Tibial nerve (tissue), 4 donors: ENCODE results near the gene AQP12B.

Experiments used
- CTCF ChIP-seq, 5 experiments: fragments of 200-600 bp in 3 of 5; fragments of 450-650 bp in 2 of 5; sonication (generic) in 3 of 5; IDR thresholded peaks; one replicate each; pipeline ENCODE4 v1.5.1; 2016 to 2019; ENCODE audit warnings: antibody characterized with exemption in 5 of 5, mild to moderate bottlenecking in 3 of 5, moderate library complexity in 2 of 5
- EP300 ChIP-seq, 2 donors: sonication (generic); formaldehyde crosslinking; IDR thresholded peaks; one replicate each; pipeline ENCODE4 v1.6.1; 2017; ENCODE audit warnings: antibody characterized with exemption in 2 of 2, mild to moderate bottlenecking in 1 of 2
- POLR2A ChIP-seq, 2 donors: fragments of 450-650 bp; IDR thresholded peaks; one replicate each; pipeline ENCODE4 v1.6.1; 2017; ENCODE audit warnings: antibody characterized with exemption in 2 of 2, mild to moderate bottlenecking in 2 of 2, moderate library complexity in 2 of 2

DNA sequence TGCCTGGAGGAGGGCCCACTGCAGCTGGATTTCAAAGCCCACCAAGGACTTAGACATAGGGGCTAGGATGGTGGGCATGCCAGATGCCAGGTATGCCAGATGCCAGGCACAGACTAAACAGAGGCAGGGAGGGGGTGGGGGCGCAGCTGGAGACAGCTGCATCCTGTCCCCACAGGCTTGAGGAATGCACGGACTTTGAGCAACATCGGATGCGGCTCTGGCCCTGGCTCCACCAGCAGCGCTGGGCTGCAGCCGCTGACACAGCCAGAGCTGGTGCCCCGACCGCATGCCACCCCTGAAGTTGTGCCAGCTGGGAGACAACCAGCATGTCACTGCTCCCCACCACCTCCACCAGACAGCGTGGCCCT is 48.5 kb upstream of the AQP12B start:
- no peak for TF ChIP-seq CTCF (IDR thresholded peaks at IDR 0.05)
- TF ChIP-seq POLR2A (IDR thresholded peaks at IDR 0.05) = no peak
- TF ChIP-seq EP300 (IDR thresholded peaks at IDR 0.05) = no peak
